Measurements from ENCODE around the gene ATP8B3. TPM values are rescaled to one million over a fixed set of nuclear protein-coding genes. Genes with fewer than 3 reads are reported as not detected.

Gene ATP8B3
- polyA plus RNA-seq, 1 donor, result 0.99 TPM

GRCh38 chr19:1752757-1753728 is 59.0 kb downstream of the ATP8B3 start, which contains the start of gene ONECUT3:
ONECUT3 (plus strand) TSS chr19:1753506; CDS start chr19:1753663, 157 bp downstream.
- no peak for DNase-seq
- Histone ChIP-seq H3K9me3 (ENCODE audit: control insufficient read depth, low read depth, low read length) (peaks cover 19% of the 10 kb centered on the region), H3K4me1 (ENCODE audit: control insufficient read depth, insufficient read depth, low read length) (no peaks in the 10 kb centered on the region), H3K27ac (ENCODE audit: low read length) (no peak within 1 kb of the TSS), H3K36me3 (ENCODE audit: control insufficient read depth, insufficient read depth, low read length) (no peaks in the 10 kb centered on the region), H3K4me3 (ENCODE audit: low read length) (no peak within 1 kb of the TSS), H3K27me3 (ENCODE audit: control insufficient read depth, insufficient read depth, low read length) (peaks cover 86% of the 10 kb centered on the region)
- no CpG with 5 or more reads among the region's 77 CpGs for WGBS (ENCODE audit: insufficient coverage, low lambda C conversion rate)

GRCh38 chr19:1752009-1752756 is 59.9 kb downstream of the ATP8B3 start:
- H3K36me3 ChIP-seq (ENCODE audit: control insufficient read depth, insufficient read depth, low read length), result no peaks in the 10 kb centered on the region

GRCh38 chr19:1751367-1752008 is 60.6 kb downstream of the ATP8B3 start:
- WGBS (ENCODE audit: insufficient coverage, low lambda C conversion rate), result 0% methylated on average over 1 of the region's 16 CpGs
- peaks cover 86% of the 10 kb centered on the region for H3K27me3 ChIP-seq (ENCODE audit: control insufficient read depth, insufficient read depth, low read length)

More at GRCh38 chr19:1752009-1752756, 59.9 kb downstream of the ATP8B3 start:
- Histone ChIP-seq H3K4me3 (ENCODE audit: low read length) (no peak overlapping the region), H3K4me1 (ENCODE audit: control insufficient read depth, insufficient read depth, low read length) (no peaks in the 10 kb centered on the region), H3K27ac (ENCODE audit: low read length) (no peak overlapping the region), H3K9me3 (ENCODE audit: control insufficient read depth, low read depth, low read length) (peaks cover 24% of the 10 kb centered on the region), H3K27me3 (ENCODE audit: control insufficient read depth, insufficient read depth, low read length) (peaks cover 86% of the 10 kb centered on the region)
- WGBS (ENCODE audit: insufficient coverage, low lambda C conversion rate), result no CpG with 5 or more reads among the region's 16 CpGs
- DNase-seq, result no peak

GRCh38 chr19:1750343-1751021 is 61.6 kb downstream of the ATP8B3 start:
- Histone ChIP-seq H3K27me3 (ENCODE audit: control insufficient read depth, insufficient read depth, low read length) (peaks cover 82% of the 10 kb centered on the region), H3K27ac (ENCODE audit: low read length) (no peak overlapping the region), H3K36me3 (ENCODE audit: control insufficient read depth, insufficient read depth, low read length) (no peaks in the 10 kb centered on the region), H3K4me1 (ENCODE audit: control insufficient read depth, insufficient read depth, low read length) (no peaks in the 10 kb centered on the region), H3K9me3 (ENCODE audit: control insufficient read depth, low read depth, low read length) (peaks cover 20% of the 10 kb centered on the region), H3K4me3 (ENCODE audit: low read length) (no peak overlapping the region)
- DNase-seq, result no peak
- no CpG with 5 or more reads among the region's 14 CpGs for WGBS (ENCODE audit: insufficient coverage, low lambda C conversion rate)

More at GRCh38 chr19:1751367-1752008, 60.6 kb downstream of the ATP8B3 start:
- H3K27ac ChIP-seq (ENCODE audit: low read length), result no peak overlapping the region
- H3K4me1 ChIP-seq (ENCODE audit: control insufficient read depth, insufficient read depth, low read length), result no peaks in the 10 kb centered on the region
- H3K36me3 ChIP-seq (ENCODE audit: control insufficient read depth, insufficient read depth, low read length), result no peaks in the 10 kb centered on the region
- H3K9me3 ChIP-seq (ENCODE audit: control insufficient read depth, low read depth, low read length), result peaks cover 26% of the 10 kb centered on the region
- DNase-seq, result no peak
- no peak overlapping the region for H3K4me3 ChIP-seq (ENCODE audit: low read length)

GRCh38 chr19:1749373-1750342 is 62.4 kb downstream of the ATP8B3 start:
- H3K27ac ChIP-seq (ENCODE audit: low read length), result no peak overlapping the region
- peaks cover 83% of the 10 kb centered on the region for H3K27me3 ChIP-seq (ENCODE audit: control insufficient read depth, insufficient read depth, low read length)
- no CpG with 5 or more reads among the region's 99 CpGs for WGBS (ENCODE audit: insufficient coverage, low lambda C conversion rate)
- H3K4me1 ChIP-seq (ENCODE audit: control insufficient read depth, insufficient read depth, low read length), result no peaks in the 10 kb centered on the region
- H3K36me3 ChIP-seq (ENCODE audit: control insufficient read depth, insufficient read depth, low read length), result no peaks in the 10 kb centered on the region
- no peak for DNase-seq
- H3K4me3 ChIP-seq (ENCODE audit: low read length), result no peak overlapping the region
- peaks cover 20% of the 10 kb centered on the region for H3K9me3 ChIP-seq (ENCODE audit: control insufficient read depth, low read depth, low read length)

GRCh38 chr19:1748873-1749341 is 63.2 kb downstream of the ATP8B3 start:
- WGBS (ENCODE audit: insufficient coverage, low lambda C conversion rate), result no CpG with 5 or more reads among the region's 45 CpGs
- Histone ChIP-seq H3K27me3 (ENCODE audit: control insufficient read depth, insufficient read depth, low read length) (peaks cover 86% of the 10 kb centered on the region), H3K4me3 (ENCODE audit: low read length) (no peak overlapping the region), H3K9me3 (ENCODE audit: control insufficient read depth, low read depth, low read length) (peaks cover 20% of the 10 kb centered on the region), H3K36me3 (ENCODE audit: control insufficient read depth, insufficient read depth, low read length) (no peaks in the 10 kb centered on the region), H3K4me1 (ENCODE audit: control insufficient read depth, insufficient read depth, low read length) (no peaks in the 10 kb centered on the region), H3K27ac (ENCODE audit: low read length) (no peak overlapping the region)
- DNase-seq, result no peak

GRCh38 chr19:1748115-1748872 is 63.8 kb downstream of the ATP8B3 start:
- peaks cover 90% of the 10 kb centered on the region for H3K27me3 ChIP-seq (ENCODE audit: control insufficient read depth, insufficient read depth, low read length)
- no peak overlapping the region for H3K27ac ChIP-seq (ENCODE audit: low read length)
- peaks cover 20% of the 10 kb centered on the region for H3K9me3 ChIP-seq (ENCODE audit: control insufficient read depth, low read depth, low read length)
- DNase-seq, result no peak
- no peak overlapping the region for H3K4me3 ChIP-seq (ENCODE audit: low read length)
- no peaks in the 10 kb centered on the region for H3K36me3 ChIP-seq (ENCODE audit: control insufficient read depth, insufficient read depth, low read length)
- no CpG with 5 or more reads among the region's 61 CpGs for WGBS (ENCODE audit: insufficient coverage, low lambda C conversion rate)
- H3K4me1 ChIP-seq (ENCODE audit: control insufficient read depth, insufficient read depth, low read length), result no peaks in the 10 kb centered on the region

GRCh38 chr19:1747285-1748114 is 64.6 kb downstream of the ATP8B3 start:
- peaks cover 91% of the 10 kb centered on the region for H3K27me3 ChIP-seq (ENCODE audit: control insufficient read depth, insufficient read depth, low read length)
- H3K4me1 ChIP-seq (ENCODE audit: control insufficient read depth, insufficient read depth, low read length), result no peaks in the 10 kb centered on the region
- DNase-seq, result no peak
- H3K4me3 ChIP-seq (ENCODE audit: low read length), result no peak overlapping the region
- H3K27ac ChIP-seq (ENCODE audit: low read length), result no peak overlapping the region
- no peaks in the 10 kb centered on the region for H3K36me3 ChIP-seq (ENCODE audit: control insufficient read depth, insufficient read depth, low read length)
- peaks cover 20% of the 10 kb centered on the region for H3K9me3 ChIP-seq (ENCODE audit: control insufficient read depth, low read depth, low read length)
- WGBS (ENCODE audit: insufficient coverage, low lambda C conversion rate), result no CpG with 5 or more reads among the region's 22 CpGs
